GM23338 (cell line): Measurements from ENCODE around the gene IGF2R. TPM values are rescaled to one million over a fixed set of nuclear protein-coding genes. Genes with fewer than 3 reads are reported as not detected.

ENCODE experiments used
- ATAC-seq: fragments of 200-7000 bp; cut with Tn5 transposase; 3 replicates; pipeline ENCODE4 v1.9.1; 2020
- DNase-seq: peaks from one replicate; pipeline ENCODE4 v3.0.0-alpha.2; 2015; ENCODE audit warnings: low spot score
- H2AFZ ChIP-seq: fragments of 200-600 bp; sonication (generic); 2 replicates; pipeline ENCODE4 v1.8.0; 2016; ENCODE audit warnings: antibody characterized with exemption, mild to moderate bottlenecking, moderate library complexity
- H3F3A ChIP-seq: fragments of 200-600 bp; sonication (generic); replicated peaks from 2 replicates; pipeline ENCODE4 v1.8.0; 2017; ENCODE audit warnings: antibody characterized with exemption, mixed run types, low read depth
- H3K27ac ChIP-seq: fragments of 200-600 bp; sonication (generic); 2 replicates; pipeline ENCODE4 v1.6.1; 2016; ENCODE audit warnings: low read depth
- H3K27me3 ChIP-seq: fragments of 200-600 bp; sonication (generic); 2 replicates; pipeline ENCODE4 v1.8.0; 2016; ENCODE audit warnings: mild to moderate bottlenecking, mixed run types, moderate library complexity; ENCODE audit not compliant: insufficient read depth
- H3K36me3 ChIP-seq: fragments of 200-600 bp; sonication (generic); 2 replicates; pipeline ENCODE4 v1.8.0; 2016; ENCODE audit warnings: mild to moderate bottlenecking; ENCODE audit not compliant: insufficient read depth
- H3K4me1 ChIP-seq: fragments of 200-600 bp; sonication (generic); 2 replicates; pipeline ENCODE4 v1.8.0; 2016; ENCODE audit warnings: mild to moderate bottlenecking, moderate library complexity; ENCODE audit not compliant: insufficient read depth
- H3K4me2 ChIP-seq: fragments of 200-600 bp; sonication (generic); 2 replicates; pipeline ENCODE4 v1.7.1; 2017; ENCODE audit warnings: mixed run types
- H3K4me3 ChIP-seq: fragments of 200-600 bp; sonication (generic); 2 replicates; pipeline ENCODE4 v1.6.1; 2016; ENCODE audit warnings: mixed run types
- H3K79me2 ChIP-seq: fragments of 200-600 bp; sonication (generic); replicated peaks from 2 replicates; pipeline ENCODE4 v1.8.0; 2017; ENCODE audit warnings: mild to moderate bottlenecking; ENCODE audit not compliant: insufficient read depth
- H3K9me2 ChIP-seq: fragments of 200-600 bp; sonication (generic); 2 replicates; pipeline ENCODE4 v1.8.0; 2017; ENCODE audit not compliant: insufficient read depth
- H4K20me1 ChIP-seq: fragments of 200-600 bp; sonication (generic); replicated peaks from 2 replicates; pipeline ENCODE4 v1.8.0; 2017; ENCODE audit warnings: mild to moderate bottlenecking; ENCODE audit not compliant: insufficient read depth
- H3K27ac Mint-ChIP-seq: 2 replicates; pipeline ENCODE4 v1.8.0; 2020; ENCODE audit warnings: inconsistent platforms, mild to moderate bottlenecking, moderate library complexity, mixed read lengths
- H3K27me3 Mint-ChIP-seq: 3 replicates; pipeline ENCODE4 v1.8.0; 2022; ENCODE audit warnings: low read depth, mild to moderate bottlenecking, moderate library complexity, mixed read lengths, inconsistent platforms; ENCODE audit not compliant: insufficient read depth, poor library complexity
- H3K36me3 Mint-ChIP-seq: 3 replicates; pipeline ENCODE4 v1.8.0; 2021; ENCODE audit warnings: low read depth, mild to moderate bottlenecking, inconsistent platforms, moderate library complexity, mixed read lengths
- H3K4me1 Mint-ChIP-seq: 3 replicates; pipeline ENCODE4 v1.8.0; 2020; ENCODE audit warnings: mild to moderate bottlenecking, inconsistent platforms, mixed read lengths
- H3K4me3 Mint-ChIP-seq: 3 replicates; pipeline ENCODE4 v1.8.0; 2021; ENCODE audit warnings: moderate library complexity, mild to moderate bottlenecking, inconsistent platforms, mixed read lengths
- H3K9me3 Mint-ChIP-seq: 3 replicates; pipeline ENCODE4 v1.8.0; 2020; ENCODE audit warnings: moderate library complexity, mild to moderate bottlenecking, inconsistent platforms, mixed read lengths
- CREB1 ChIP-seq: fragments of 250-450 bp; sonication (Bioruptor Pico); IDR thresholded peaks from 2 replicates; pipeline ENCODE4 v1.5.0; 2020; ENCODE audit warnings: low read depth, mild to moderate bottlenecking, moderate library complexity
- CTCF ChIP-seq, 2 experiments: fragments of 200-600 bp in 1 of 2; sonication (generic) in 1 of 2; conservative IDR thresholded peaks; 2 replicates each; pipeline versions ENCODE4 v1.5.1 to v1.6.1; 2016 to 2017; ENCODE audit warnings: antibody characterized with exemption in 2 of 2, low read depth in 2 of 2, mild to moderate bottlenecking in 2 of 2, moderate library complexity in 1 of 2
- ETS1 ChIP-seq: IDR thresholded peaks from 2 replicates; pipeline ENCODE4 v1.6.1; 2016; ENCODE audit warnings: antibody characterized with exemption
- EZH2 ChIP-seq: fragments of 200-600 bp; sonication (generic); IDR thresholded peaks from one replicate; pipeline ENCODE4 v1.8.0; 2017; ENCODE audit warnings: antibody characterized with exemption, mild to moderate bottlenecking, low read depth; ENCODE audit not compliant: unreplicated experiment
- EZH2phosphoT487 ChIP-seq: fragments of 200-600 bp; sonication (generic); IDR thresholded peaks from one replicate; pipeline ENCODE4 v1.8.1; 2018; ENCODE audit warnings: antibody characterized with exemption; ENCODE audit not compliant: unreplicated experiment
- JUNB ChIP-seq: IDR thresholded peaks from one replicate; pipeline ENCODE4 v1.6.1; 2016; ENCODE audit warnings: antibody characterized with exemption; ENCODE audit not compliant: unreplicated experiment
- NANOG ChIP-seq: IDR thresholded peaks from 2 replicates; pipeline ENCODE4 v1.6.1; 2016; ENCODE audit warnings: antibody characterized with exemption, borderline replicate concordance
- POLR2AphosphoS5 ChIP-seq: IDR thresholded peaks from 2 replicates; pipeline ENCODE4 v1.6.1; 2016; ENCODE audit warnings: antibody characterized with exemption, low read depth
- REST ChIP-seq: IDR thresholded peaks from one replicate; pipeline ENCODE4 v1.6.1; 2018; ENCODE audit warnings: antibody characterized with exemption; ENCODE audit not compliant: unreplicated experiment
- STAT1 ChIP-seq: IDR thresholded peaks from one replicate; pipeline ENCODE4 v1.6.1; 2016; ENCODE audit warnings: antibody characterized with exemption; ENCODE audit not compliant: unreplicated experiment
- ZNF114 ChIP-seq: fragments of 250-450 bp; sonication (Bioruptor Pico); IDR thresholded peaks from 2 replicates; pipeline ENCODE4 v1.5.0; 2020; ENCODE audit warnings: mild to moderate bottlenecking, moderate library complexity
- ZNF331 ChIP-seq: fragments of 250-450 bp; sonication (Bioruptor Pico); IDR thresholded peaks from 2 replicates; pipeline ENCODE4 v1.5.0; 2020; ENCODE audit warnings: low read depth, mild to moderate bottlenecking, moderate library complexity
- polyA plus RNA-seq: library from polyadenylated mRNA; unstranded; fragments of >200 nt; fragmentation: Nextera tagmentation; extraction: Ambion mirVana; gene quantifications from 2 replicates; pipeline ENCODE4 v1.2.1, GENCODE V29; 2016
- total RNA-seq: library from RNA; depleted of rRNA; stranded (reverse); fragments of >200 nt; shearing (Covaris generic); gene quantifications from 2 replicates; pipeline ENCODE4 v1.2.3, GENCODE V29; 2014

IGF2R gene
- total and polyA plus RNA-seq, 2 experiments from 2014 or later = 12.5 to 76.4 TPM

- Mint-ChIP-seq H3K4me3 (no peak overlapping the region), H3K36me3 (peaks cover 85% of the 10 kb centered on the region), H3K27me3 (peaks cover 4% of the 10 kb centered on the region), H3K27ac (no peak overlapping the region), H3K9me3 (peaks cover 4% of the 10 kb centered on the region), H3K4me1 (peaks cover 3% of the 10 kb centered on the region; the same call in 2 of the 3 replicates)
- TF ChIP-seq EZH2 (no peak), JUNB (no peak), ZNF331 (CRISPR knock-in tag) (no peak), STAT1 (no peak), CREB1 (CRISPR knock-in tag) (no peak), REST (no peak), NANOG (no peak), CTCF (conservative IDR thresholded peaks at IDR 0.05; ENCODE audit: low read depth in 2 of 2) (no peak), EZH2phosphoT487 (no peak), POLR2AphosphoS5 (no peak)
- no peak for DNase-seq
- Histone ChIP-seq H3K27me3 (no peaks in the 10 kb centered on the region), H3K79me2 (no peaks in the 10 kb centered on the region), H3K4me3 (no peak overlapping the region), H2AFZ (no peak overlapping the region), H3K36me3 (peaks cover 50% of the 10 kb centered on the region), H3K4me1 (no peaks in the 10 kb centered on the region), H3K4me2 (no peak overlapping the region), H3K27ac (no peak overlapping the region), H3K9me2 (no peaks in the 10 kb centered on the region), H4K20me1 (peaks cover 4% of the 10 kb centered on the region; the same call in 1 of the 2 replicates), H3F3A (0 out of 2 replicates have a peak, but pooled peaks cover 3% of the 10 kb centered on the region)
- no peak for ATAC-seq
Measured at GRCh38 chr6:160085713-160086505, 117.0 kb downstream of the IGF2R start.

- no peak overlapping the region for H3K27ac Mint-ChIP-seq
- no peaks in the 10 kb centered on the region for H3K4me1 ChIP-seq
- no peaks in the 10 kb centered on the region for H3K27me3 ChIP-seq
- H4K20me1 ChIP-seq = peaks cover 4% of the 10 kb centered on the region; the same call in 1 of the 2 replicates
- H3K36me3 Mint-ChIP-seq = peaks cover 81% of the 10 kb centered on the region
- H3K4me3 Mint-ChIP-seq = no peak overlapping the region
- peaks cover 46% of the 10 kb centered on the region for H3K36me3 ChIP-seq
- no peaks in the 10 kb centered on the region for H3K79me2 ChIP-seq
- H3K4me1 Mint-ChIP-seq = no peaks in the 10 kb centered on the region
- no peaks in the 10 kb centered on the region for H3K9me3 Mint-ChIP-seq
- no peaks in the 10 kb centered on the region for H3K27me3 Mint-ChIP-seq
- no peaks in the 10 kb centered on the region for H3K9me2 ChIP-seq
- no peak overlapping the region for H3K4me2 ChIP-seq
- H3K4me3 ChIP-seq = no peak overlapping the region
- H3K27ac ChIP-seq = no peak overlapping the region
- ATAC-seq (no peak), DNase-seq (no peak)
- no peak overlapping the region for H2AFZ ChIP-seq
- H3F3A ChIP-seq = 0 out of 2 replicates have a peak, but pooled peaks cover 3% of the 10 kb centered on the region
- TF ChIP-seq NANOG = no peak
- no peak for TF ChIP-seq STAT1
- no peak for TF ChIP-seq POLR2AphosphoS5
- TF ChIP-seq ETS1 = no peak
- no peak for TF ChIP-seq ZNF331 (CRISPR knock-in tag)
- TF ChIP-seq ZNF114 (CRISPR knock-in tag) = no peak
- TF ChIP-seq REST = no peak
Measured at GRCh38 chr6:160086754-160087153, 117.9 kb downstream of the IGF2R start.
